ENCODE results near the gene NAA40. TPM values are rescaled to one million over a fixed set of nuclear protein-coding genes. Genes with fewer than 3 reads are reported as not detected.

Gene NAA40
- total and polyA plus RNA-seq, 12 donors, result 13.0 to 38.8 (median 19.7) TPM

- Histone ChIP-seq H3K27me3 (peaks cover 0 to 28% (median 0%) of the 10 kb centered on the region in 7 donors), H3K27ac (no peak overlapping the region), H3K4me3 (no peak overlapping the region), H3K36me3 (peaks cover 0 to 64% (median 21%) of the 10 kb centered on the region in 9 donors), H3K9me3 (no peaks in the 10 kb centered on the region), H3K4me1 (peaks cover 23 to 49% (median 34%) of the 10 kb centered on the region in 9 donors)
- intact Hi-C loops (cut with DNase I), result no loop called here
- 93% methylated on average over 27 of the region's 27 CpGs for WGBS, 2 donors
- no peak for DNase-seq
- no peak for TF ChIP-seq CTCF (IDR thresholded peaks at IDR 0.05)
- ATAC-seq, result no peak
These were observed 58.4 kb downstream of the NAA40 start for GRCh38 chr11:63997104-63997700.

- ATAC-seq (no peak), DNase-seq (no peak)
- Histone ChIP-seq H3K27ac (no peak overlapping the region), H3K9me3 (no peaks in the 10 kb centered on the region), H3K27me3 (peaks cover 0 to 35% (median 0%) of the 10 kb centered on the region in 7 donors), H3K4me1 (peaks cover 23 to 54% (median 38%) of the 10 kb centered on the region in 9 donors), H3K36me3 (peaks cover 0 to 59% (median 21%) of the 10 kb centered on the region in 9 donors), H3K4me3 (no peak overlapping the region)
- 81% methylated on average over 11 of the region's 11 CpGs for WGBS, 2 donors
- TF ChIP-seq CTCF (IDR thresholded peaks at IDR 0.05), result no peak
- intact Hi-C loops (cut with DNase I), result loop anchor here in 1 of 10 donors (2.0 kb wide), 1 partner anchor 153 kb away; no protein-coding TSS in a partner anchor
These were observed 59.1 kb downstream of the NAA40 start for GRCh38 chr11:63997801-63998337.

- Histone ChIP-seq H3K4me1 (peaks cover 23 to 56% (median 38%) of the 10 kb centered on the region in 9 donors), H3K9me3 (no peaks in the 10 kb centered on the region), H3K27ac (no peak overlapping the region), H3K27me3 (peaks cover 0 to 43% (median 0%) of the 10 kb centered on the region in 7 donors), H3K36me3 (peaks cover 0 to 51% (median 21%) of the 10 kb centered on the region in 9 donors), H3K4me3 (peak overlapping the region in 7 of 10 donors; percentile 12 to 53 (median 49))
- ATAC-seq (peak in 2 of 8 donors; percentile 1 to 16), DNase-seq (no peak)
- intact Hi-C loops (cut with DNase I), result loop anchor here in 1 of 10 donors (2.0 kb wide), 1 partner anchor 152 kb away; no protein-coding TSS in a partner anchor
- WGBS, 2 donors, result 71 to 72% methylated on average over 46 to 54 of the region's 54 CpGs
- no peak for TF ChIP-seq CTCF (IDR thresholded peaks at IDR 0.05)
These were observed 60.0 kb downstream of the NAA40 start for GRCh38 chr11:63998558-63999348.

GRCh38 chr11:63999349-64000025, 60.7 kb downstream of the NAA40 start:
- H3K4me1 ChIP-seq, result peaks cover 23 to 56% (median 38%) of the 10 kb centered on the region in 9 donors
- H3K27me3 ChIP-seq, result peaks cover 0 to 51% (median 0%) of the 10 kb centered on the region in 7 donors
- H3K4me3 ChIP-seq, result peak overlapping the region in 8 of 10 donors; percentile 12 to 53 (median 49)
- DNase-seq (peak; percentile 48 to 55), ATAC-seq (peak; percentile 16 to 39 (median 28))
- no peak for TF ChIP-seq CTCF (IDR thresholded peaks at IDR 0.05)
- WGBS, 2 donors, result 19 to 21% methylated on average over 53 to 59 of the region's 59 CpGs
- peaks cover 0 to 44% (median 21%) of the 10 kb centered on the region in 9 donors for H3K36me3 ChIP-seq
- H3K27ac ChIP-seq, result no peak overlapping the region
- intact Hi-C loops (cut with DNase I), result loop anchor here in 8 of 10 donors (1.0 to 2.0 kb wide), 4 partner anchors 149 to 153 kb away; no protein-coding TSS in a partner anchor
- H3K9me3 ChIP-seq, result no peaks in the 10 kb centered on the region
